Pancreas (tissue), 10 donors: ENCODE measurements around the gene NXPE3. TPM values are rescaled to one million over a fixed set of nuclear protein-coding genes. Genes with fewer than 3 reads are reported as not detected.
"Not testable (repeated sequence)": the region's sequence is repeated elsewhere in the genome, so short reads cannot be mapped to it uniquely, and the experiment has no call there.

ENCODE experiments used
- ATAC-seq, 4 donors: fragments of 200-7000 bp; cut with Tn5 transposase; one replicate each; pipeline versions ENCODE4 v1.8.0 to v1.9.1; 2020; ENCODE audit warnings: mild to moderate bottlenecking in 4 of 4, moderate library complexity in 4 of 4
- DNase-seq, 6 donors: peaks; one replicate each; pipeline ENCODE4 v3.0.0-alpha.2; 2020
- FAIRE-seq: peaks from 2 replicates; lab custom pipeline; 2012; peaks lifted over from hg19 to GRCh38; lab: Jason Lieb, UNC
- H3K27ac ChIP-seq, 4 donors: fragments of 200-600 bp; sonication (generic); 1 replicate in 3 of 4; 2 replicates in 1 of 4; pipeline versions ENCODE4 v1.5.0 to v1.8.0; 2020
- H3K27me3 ChIP-seq, 4 donors: fragments of 200-600 bp; one replicate each; pipeline ENCODE4 v1.8.0; 2021
- H3K36me3 ChIP-seq, 3 donors: fragments of 200-600 bp; sonication (generic) in 1 of 3; one replicate each; pipeline versions ENCODE4 v1.5.0 to v1.8.0; 2020 to 2021
- H3K4me1 ChIP-seq, 3 donors: fragments of 200-600 bp; one replicate each; pipeline ENCODE4 v1.8.0; 2021
- H3K4me3 ChIP-seq, 4 donors: fragments of 200-600 bp; sonication (generic) in 2 of 4; one replicate each; pipeline versions ENCODE4 v1.5.0 to v1.8.0; 2020 to 2021
- H3K9me3 ChIP-seq, 4 donors: fragments of 200-600 bp; one replicate each; pipeline ENCODE4 v1.8.0; 2021
- CTCF ChIP-seq, 4 donors: fragments of 200-600 bp; sonication (generic) in 3 of 4; IDR thresholded peaks; one replicate each; pipeline versions ENCODE4 v1.5.0 to v1.8.0; 2021; ENCODE audit warnings: antibody characterized with exemption in 4 of 4
- WGBS, 2 donors: extraction: QIAGEN DNeasy Blood & Tissue Kit; methylation state at CpG; one replicate each; pipeline ENCODE4 v1.1.7; 2013; 5-methylcytosine and 5-hydroxymethylcytosine counted together
- intact Hi-C, 3 donors: fragments of 100-400 bp; cut with DNase I; formaldehyde crosslinking; loops; one replicate each; pipeline versions ENCODE4 v1.11.1 to v1.14.2; 2022
- polyA plus RNA-seq, 2 donors: library from polyadenylated mRNA; stranded (reverse); fragments of 200-250 nt; gene quantifications; one replicate each; pipeline ENCODE4 v1.2.3, GENCODE V29; 2013
- total RNA-seq, 6 donors: library from RNA; stranded (reverse); fragmentation: NEBNext Ultra II Directional in 4 of 6; extraction: Animal tissue kit (Norgen Biotek cat#: 25700) in 4 of 6; gene quantifications; one replicate each; pipeline versions ENCODE4 v1.2.1 to v1.2.4, GENCODE V29; 2021 to 2023
- donor health status: healthy with polysubstance abuse.
- donor health status: DM: no; HTN: no; CAD: no; lungs with moderate emphysema.
- donor health status: DM: no; HTN: no; CAD: no.
- donor health status: control.
- donor health status: control.
- donor health status: Bipolar disorder and iron deficiency.
- donor health status: DM: yes; HTN: yes; CAD: no.
- donor health status: DM: no; HTN: no; CAD: no.
- donor health status: DM: no; HTN: no; CAD: no.
- donor health status: DM: yes; HTN: yes; CAD: no.

Gene NXPE3
- total RNA-seq, result 1 to 10 TPM; 1.8 to 4.3 (median 2.4) TPM
- polyA plus RNA-seq, result 1 to 10 TPM; 1.4 to 3.3 TPM

GRCh38 chr3:101779047-101779821 lies at the start of gene NXPE3:
NXPE3 (plus strand) TSS chr3:101779211; CDS start chr3:101785597, 6,386 bp downstream.
- WGBS, 2 donors, result 0% methylated on average over 48 to 78 of the region's 78 CpGs
- no peak for FAIRE-seq

GRCh38 chr3:101729586-101729985 lies 49.4 kb upstream of the NXPE3 start:
- 88 to 96% methylated on average over 5 of the region's 5 CpGs for WGBS, 2 donors
- Histone ChIP-seq H3K27ac (no peak overlapping the region), H3K9me3 (no peaks in the 10 kb centered on the region), H3K27me3 (no peaks in the 10 kb centered on the region), H3K4me3 (no peak overlapping the region), H3K36me3 (peaks cover 0 to 14% (median 0%) of the 10 kb centered on the region in 3 donors), H3K4me1 (peaks cover 0 to 4% (median 0%) of the 10 kb centered on the region in 3 donors)
- DNase-seq (no peak), FAIRE-seq (no peak), ATAC-seq (no peak)
- TF ChIP-seq CTCF (IDR thresholded peaks at IDR 0.05), result no peak
- intact Hi-C loops, result no loop called here

More at GRCh38 chr3:101779047-101779821, at the start of gene NXPE3:
- Histone ChIP-seq H3K36me3 (no peaks in the 10 kb centered on the region), H3K27me3 (no peaks in the 10 kb centered on the region), H3K4me1 (peaks cover 0 to 5% (median 0%) of the 10 kb centered on the region in 3 donors), H3K9me3 (no peaks in the 10 kb centered on the region), H3K27ac (peak within 1 kb of the TSS in 2 of 4 donors; percentile 55 to 58), H3K4me3 (peak within 1 kb of the TSS; percentile 69 to 94 (median 84))
- ATAC-seq (peak; percentile 99), DNase-seq (peak; percentile 84 to 93 (median 88))
- no peak for TF ChIP-seq CTCF (IDR thresholded peaks at IDR 0.05)
- intact Hi-C loops, result no loop called here

GRCh38 chr3:101730839-101731238 lies 48.2 kb upstream of the NXPE3 start:
- no peak for ATAC-seq
- no peak for FAIRE-seq
- peaks cover 0 to 2% (median 0%) of the 10 kb centered on the region in 3 donors for H3K4me1 ChIP-seq
- DNase-seq, result no peak
- H3K27ac ChIP-seq, result no peak overlapping the region
- H3K9me3 ChIP-seq, result no peaks in the 10 kb centered on the region
- intact Hi-C loops, result no loop called here
- no peaks in the 10 kb centered on the region for H3K27me3 ChIP-seq
- no peak overlapping the region for H3K4me3 ChIP-seq
- no peak for TF ChIP-seq CTCF (IDR thresholded peaks at IDR 0.05)
- H3K36me3 ChIP-seq, result peaks cover 0 to 14% (median 0%) of the 10 kb centered on the region in 3 donors

- Histone ChIP-seq H3K4me3 (no peak overlapping the region), H3K36me3 (peaks cover 0 to 14% (median 0%) of the 10 kb centered on the region in 3 donors), H3K27ac (no peak overlapping the region), H3K4me1 (no peaks in the 10 kb centered on the region), H3K9me3 (no peaks in the 10 kb centered on the region), H3K27me3 (no peaks in the 10 kb centered on the region)
- WGBS, 2 donors, result 87 to 91% methylated on average over 4 of the region's 4 CpGs
- ATAC-seq, result no peak
- no peak for FAIRE-seq
- no peak for TF ChIP-seq CTCF (IDR thresholded peaks at IDR 0.05)
- DNase-seq, result no peak
- intact Hi-C loops, result no loop called here
Observed at GRCh38 chr3:101732240-101732641, 46.8 kb upstream of the NXPE3 start.

- H3K4me1 ChIP-seq, result no peaks in the 10 kb centered on the region
- WGBS, 2 donors, result 97 to 98% methylated on average over 10 of the region's 10 CpGs
- H3K27me3 ChIP-seq, result no peaks in the 10 kb centered on the region
- no peak overlapping the region for H3K27ac ChIP-seq
- DNase-seq (no peak), ATAC-seq (no peak), FAIRE-seq (no peak)
- intact Hi-C loops, result no loop called here
- no peak overlapping the region for H3K4me3 ChIP-seq
- no peak for TF ChIP-seq CTCF (IDR thresholded peaks at IDR 0.05)
- H3K36me3 ChIP-seq, result peaks cover 0 to 14% (median 0%) of the 10 kb centered on the region in 3 donors
- H3K9me3 ChIP-seq, result no peaks in the 10 kb centered on the region
Observed at GRCh38 chr3:101735833-101736232, 43.2 kb upstream of the NXPE3 start.

GRCh38 chr3:101741914-101742313 lies 37.1 kb upstream of the NXPE3 start:
- intact Hi-C loops, H3K36me3 ChIP-seq, H3K27me3 ChIP-seq, DNase-seq, H3K4me3 ChIP-seq, H3K4me1 ChIP-seq, FAIRE-seq, H3K9me3 ChIP-seq, ATAC-seq, H3K27ac ChIP-seq: not testable (repeated sequence)
- WGBS, 2 donors, result 94% methylated on average over 3 of the region's 3 CpGs
